Measurements from ENCODE around the gene UBE2E3.

DNA sequence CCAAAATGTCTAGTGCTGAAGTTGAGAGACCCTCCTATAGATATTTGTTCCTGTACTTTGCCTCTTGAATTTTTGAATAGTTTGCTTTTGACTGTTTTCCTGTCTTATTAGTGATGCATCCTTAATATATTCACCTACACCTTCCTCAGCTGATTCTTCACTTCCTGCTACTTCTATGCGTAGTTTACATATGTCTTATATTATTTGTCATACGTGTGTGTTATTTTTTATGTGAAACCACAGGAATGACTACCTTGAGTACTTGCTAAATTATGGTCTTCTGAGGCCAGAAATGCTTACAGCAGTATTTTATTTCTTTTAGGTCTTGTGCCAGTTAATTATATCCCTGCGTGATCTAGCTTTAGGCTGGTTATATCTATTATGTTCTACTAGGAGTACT is 9.9 kb downstream of the UBE2E3 start:
- TF ChIP-seq, protein P1, sequence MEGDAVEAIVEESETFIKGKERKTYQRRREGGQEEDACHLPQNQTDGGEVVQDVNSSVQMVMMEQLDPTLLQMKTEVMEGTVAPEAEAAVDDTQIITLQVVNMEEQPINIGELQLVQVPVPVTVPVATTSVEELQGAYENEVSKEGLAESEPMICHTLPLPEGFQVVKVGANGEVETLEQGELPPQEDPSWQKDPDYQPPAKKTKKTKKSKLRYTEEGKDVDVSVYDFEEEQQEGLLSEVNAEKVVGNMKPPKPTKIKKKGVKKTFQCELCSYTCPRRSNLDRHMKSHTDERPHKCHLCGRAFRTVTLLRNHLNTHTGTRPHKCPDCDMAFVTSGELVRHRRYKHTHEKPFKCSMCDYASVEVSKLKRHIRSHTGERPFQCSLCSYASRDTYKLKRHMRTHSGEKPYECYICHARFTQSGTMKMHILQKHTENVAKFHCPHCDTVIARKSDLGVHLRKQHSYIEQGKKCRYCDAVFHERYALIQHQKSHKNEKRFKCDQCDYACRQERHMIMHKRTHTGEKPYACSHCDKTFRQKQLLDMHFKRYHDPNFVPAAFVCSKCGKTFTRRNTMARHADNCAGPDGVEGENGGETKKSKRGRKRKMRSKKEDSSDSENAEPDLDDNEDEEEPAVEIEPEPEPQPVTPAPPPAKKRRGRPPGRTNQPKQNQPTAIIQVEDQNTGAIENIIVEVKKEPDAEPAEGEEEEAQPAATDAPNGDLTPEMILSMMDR (IDR thresholded peaks at IDR 0.05): no peak
- TF ChIP-seq, protein P2, sequence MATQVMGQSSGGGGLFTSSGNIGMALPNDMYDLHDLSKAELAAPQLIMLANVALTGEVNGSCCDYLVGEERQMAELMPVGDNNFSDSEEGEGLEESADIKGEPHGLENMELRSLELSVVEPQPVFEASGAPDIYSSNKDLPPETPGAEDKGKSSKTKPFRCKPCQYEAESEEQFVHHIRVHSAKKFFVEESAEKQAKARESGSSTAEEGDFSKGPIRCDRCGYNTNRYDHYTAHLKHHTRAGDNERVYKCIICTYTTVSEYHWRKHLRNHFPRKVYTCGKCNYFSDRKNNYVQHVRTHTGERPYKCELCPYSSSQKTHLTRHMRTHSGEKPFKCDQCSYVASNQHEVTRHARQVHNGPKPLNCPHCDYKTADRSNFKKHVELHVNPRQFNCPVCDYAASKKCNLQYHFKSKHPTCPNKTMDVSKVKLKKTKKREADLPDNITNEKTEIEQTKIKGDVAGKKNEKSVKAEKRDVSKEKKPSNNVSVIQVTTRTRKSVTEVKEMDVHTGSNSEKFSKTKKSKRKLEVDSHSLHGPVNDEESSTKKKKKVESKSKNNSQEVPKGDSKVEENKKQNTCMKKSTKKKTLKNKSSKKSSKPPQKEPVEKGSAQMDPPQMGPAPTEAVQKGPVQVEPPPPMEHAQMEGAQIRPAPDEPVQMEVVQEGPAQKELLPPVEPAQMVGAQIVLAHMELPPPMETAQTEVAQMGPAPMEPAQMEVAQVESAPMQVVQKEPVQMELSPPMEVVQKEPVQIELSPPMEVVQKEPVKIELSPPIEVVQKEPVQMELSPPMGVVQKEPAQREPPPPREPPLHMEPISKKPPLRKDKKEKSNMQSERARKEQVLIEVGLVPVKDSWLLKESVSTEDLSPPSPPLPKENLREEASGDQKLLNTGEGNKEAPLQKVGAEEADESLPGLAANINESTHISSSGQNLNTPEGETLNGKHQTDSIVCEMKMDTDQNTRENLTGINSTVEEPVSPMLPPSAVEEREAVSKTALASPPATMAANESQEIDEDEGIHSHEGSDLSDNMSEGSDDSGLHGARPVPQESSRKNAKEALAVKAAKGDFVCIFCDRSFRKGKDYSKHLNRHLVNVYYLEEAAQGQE (IDR thresholded peaks at IDR 0.05; ENCODE audit: insufficient read depth in 1 of 2, low read depth in 2 of 2, low read length in 1 of 2): no peak
- TF ChIP-seq POLR2AphosphoS5 (IDR thresholded peaks at IDR 0.05; ENCODE audit: low read depth, low read length): no peak
- TF ChIP-seq TCF7L2 (IDR thresholded peaks at IDR 0.05; ENCODE audit: low read depth, low read length): no peak
- no peak for TF ChIP-seq SIN3A (IDR thresholded peaks at IDR 0.05; ENCODE audit: borderline replicate concordance, insufficient read depth, low read depth, low read length)

All from Panc1 (cell line).